H9 (cell line): Measurements from ENCODE around the gene TRAK1. TPM values are rescaled to one million over a fixed set of nuclear protein-coding genes. Genes with fewer than 3 reads are reported as not detected.

ENCODE experiments used
- DNase-seq: peaks from one replicate; pipeline ENCODE4 v3.0.0-alpha.2; 2017
- H2AFZ ChIP-seq: one replicate; pipeline ENCODE4 v1.6.1; 2013; ENCODE audit warnings: mild to moderate bottlenecking, low read length, control low read depth, moderate library complexity
- H2AK5ac ChIP-seq: 2 replicates; pipeline ENCODE4 v1.6.1; 2013; ENCODE audit warnings: low read length, control low read depth, mixed read lengths; ENCODE audit not compliant: insufficient read length
- H2BK120ac ChIP-seq: one replicate; pipeline ENCODE4 v1.6.1; 2013; ENCODE audit warnings: low read depth, mild to moderate bottlenecking, low read length, control low read depth, inconsistent platforms; ENCODE audit not compliant: poor library complexity, severe bottlenecking
- H2BK12ac ChIP-seq: 2 replicates; pipeline ENCODE4 v1.6.1; 2013; ENCODE audit warnings: low read length, control low read depth, mixed read lengths, low read depth; ENCODE audit not compliant: insufficient read length
- H2BK15ac ChIP-seq: 2 replicates; pipeline ENCODE4 v1.6.1; 2013; ENCODE audit warnings: low read depth, low read length, control low read depth
- H2BK20ac ChIP-seq: one replicate; pipeline ENCODE4 v1.6.1; 2013; ENCODE audit warnings: low read depth, mild to moderate bottlenecking, low read length, control low read depth, inconsistent platforms; ENCODE audit not compliant: poor library complexity, severe bottlenecking
- H2BK5ac ChIP-seq: 2 replicates; pipeline ENCODE4 v1.6.1; 2013; ENCODE audit warnings: low read length, control low read depth, mixed read lengths; ENCODE audit not compliant: insufficient read length
- H3K14ac ChIP-seq: 2 replicates; pipeline ENCODE4 v1.6.1; 2013; ENCODE audit warnings: low read length, control low read depth; ENCODE audit not compliant: insufficient read depth
- H3K18ac ChIP-seq: 2 replicates; pipeline ENCODE4 v1.6.1; 2013; ENCODE audit warnings: low read depth, mild to moderate bottlenecking, mixed read lengths, low read length, control low read depth; ENCODE audit not compliant: insufficient read length
- H3K23ac ChIP-seq: 2 replicates; pipeline ENCODE4 v1.6.1; 2013; ENCODE audit warnings: low read length, control low read depth, mixed read lengths, low read depth; ENCODE audit not compliant: insufficient read length
- H3K23me2 ChIP-seq: 2 replicates; pipeline ENCODE4 v1.6.1; 2013; ENCODE audit warnings: low read depth, mild to moderate bottlenecking, mixed read lengths, low read length, control low read depth; ENCODE audit not compliant: insufficient read length, poor library complexity, severe bottlenecking
- H3K27ac ChIP-seq: 2 replicates; pipeline ENCODE4 v1.5.1; 2013; ENCODE audit warnings: low read length, control low read depth, mixed read lengths, low read depth; ENCODE audit not compliant: insufficient read length
- H3K27me3 ChIP-seq: 2 replicates; pipeline ENCODE4 v1.6.1; 2013; ENCODE audit warnings: low read length, control low read depth, inconsistent platforms; ENCODE audit not compliant: insufficient read depth
- H3K4ac ChIP-seq: 2 replicates; pipeline ENCODE4 v1.6.1; 2013; ENCODE audit warnings: low read depth, mild to moderate bottlenecking, control low read depth, inconsistent platforms, low read length, moderate library complexity
- H3K4me1 ChIP-seq: 2 replicates; pipeline ENCODE4 v1.6.1; 2013; ENCODE audit warnings: low read length, control low read depth, inconsistent platforms; ENCODE audit not compliant: insufficient read depth
- H3K4me2 ChIP-seq: 2 replicates; pipeline ENCODE4 v1.6.1; 2013; ENCODE audit warnings: low read length, control low read depth, mixed read lengths; ENCODE audit not compliant: insufficient read length, insufficient read depth
- H3K56ac ChIP-seq: 2 replicates; pipeline ENCODE4 v1.6.1; 2013; ENCODE audit warnings: low read depth, mild to moderate bottlenecking, mixed read lengths, low read length, control low read depth; ENCODE audit not compliant: insufficient read length
- H3K79me1 ChIP-seq: 2 replicates; pipeline ENCODE4 v1.6.1; 2013; ENCODE audit warnings: low read depth, mild to moderate bottlenecking, moderate library complexity, low read length, control low read depth, inconsistent platforms; ENCODE audit not compliant: insufficient read depth, poor library complexity, severe bottlenecking
- H3K79me2 ChIP-seq: 2 replicates; pipeline ENCODE4 v1.6.1; 2013; ENCODE audit warnings: low read length, control low read depth, inconsistent platforms; ENCODE audit not compliant: insufficient read depth
- H3K9ac ChIP-seq: 2 replicates; pipeline ENCODE4 v1.6.1; 2013; ENCODE audit warnings: low read length, control low read depth, mixed read lengths; ENCODE audit not compliant: insufficient read length; ENCODE audit errors: extremely low read depth
- H3K9me3 ChIP-seq: one replicate; pipeline ENCODE4 v1.6.1; 2013; ENCODE audit warnings: low read depth, low read length, inconsistent platforms; ENCODE audit not compliant: control insufficient read depth
- H3T11ph ChIP-seq: one replicate; pipeline ENCODE4 v1.6.1; 2013; ENCODE audit warnings: mild to moderate bottlenecking, low read length, control low read depth, inconsistent platforms
- H4K20me1 ChIP-seq: one replicate; pipeline ENCODE4 v1.6.1; 2013; ENCODE audit not compliant: control insufficient read depth, insufficient read length, insufficient read depth
- H4K5ac ChIP-seq: 2 replicates; pipeline ENCODE4 v1.6.1; 2013; ENCODE audit warnings: low read depth, mild to moderate bottlenecking, mixed read lengths, low read length, control low read depth; ENCODE audit not compliant: insufficient read length
- H4K8ac ChIP-seq: replicated peaks from 2 replicates; pipeline ENCODE4 v1.6.1; 2013; ENCODE audit warnings: low read length, control low read depth, mixed read lengths, low read depth; ENCODE audit not compliant: insufficient read length
- H4K91ac ChIP-seq: 2 replicates; pipeline ENCODE4 v1.6.1; 2013; ENCODE audit warnings: low read depth, mild to moderate bottlenecking, moderate library complexity, mixed read lengths, low read length, control low read depth; ENCODE audit not compliant: insufficient read length
- H3K27ac Mint-ChIP-seq, 3 experiments: 2 replicates in 2 of 3; 3 replicates in 1 of 3; pipeline ENCODE4 v1.8.0; 2020 to 2021; ENCODE audit warnings: mixed read lengths in 3 of 3, mild to moderate bottlenecking in 1 of 3, moderate library complexity in 1 of 3
- H3K27me3 Mint-ChIP-seq: 2 replicates; pipeline ENCODE4 v1.8.0; 2021; ENCODE audit warnings: low read depth, mild to moderate bottlenecking, moderate library complexity, mixed read lengths
- H3K36me3 Mint-ChIP-seq, 3 experiments: 2 replicates in 2 of 3; 3 replicates in 1 of 3; pipeline ENCODE4 v1.8.0; 2020 to 2021; ENCODE audit warnings: low read depth in 3 of 3, mixed read lengths in 3 of 3; ENCODE audit not compliant: insufficient read depth in 1 of 3
- H3K4me1 Mint-ChIP-seq, 2 experiments: 2 replicates each; pipeline ENCODE4 v1.8.0; 2020; ENCODE audit warnings: mixed read lengths in 2 of 2
- H3K4me3 Mint-ChIP-seq, 2 experiments: 2 replicates in 1 of 2; 3 replicates in 1 of 2; pipeline ENCODE4 v1.8.0; 2020 to 2021; ENCODE audit warnings: mild to moderate bottlenecking in 2 of 2, mixed read lengths in 2 of 2, moderate library complexity in 1 of 2
- H3K9me3 Mint-ChIP-seq, 2 experiments: 2 replicates in 1 of 2; 3 replicates in 1 of 2; pipeline ENCODE4 v1.8.0; 2020; ENCODE audit warnings: mild to moderate bottlenecking in 2 of 2, mixed read lengths in 2 of 2, moderate library complexity in 1 of 2
- WGBS: extraction: QIAGEN DNeasy Blood & Tissue Kit; methylation state at CpG from one replicate; pipeline ENCODE4 v1.1.7; 2013; ENCODE audit warnings: missing lambda C conversion rate, low lambda C conversion rate, mixed read lengths; ENCODE audit not compliant: insufficient read length; ENCODE audit errors: extremely low coverage; 5-methylcytosine and 5-hydroxymethylcytosine counted together
- total RNA-seq: library from RNA; stranded (reverse); gene quantifications from 2 replicates; pipeline ENCODE4 v1.2.1, GENCODE V29; 2021
- TF ChIP-seq, protein P1 (sequence below): fragments of 200-600 bp; sonication (generic); conservative IDR thresholded peaks from 3 replicates; pipeline ENCODE4 v1.8.0; 2021; ENCODE audit warnings: antibody characterized with exemption, mild to moderate bottlenecking

The TRAK1 gene
- total RNA-seq, 1 experiment from 2014 or later: 34.2 TPM

DNA sequence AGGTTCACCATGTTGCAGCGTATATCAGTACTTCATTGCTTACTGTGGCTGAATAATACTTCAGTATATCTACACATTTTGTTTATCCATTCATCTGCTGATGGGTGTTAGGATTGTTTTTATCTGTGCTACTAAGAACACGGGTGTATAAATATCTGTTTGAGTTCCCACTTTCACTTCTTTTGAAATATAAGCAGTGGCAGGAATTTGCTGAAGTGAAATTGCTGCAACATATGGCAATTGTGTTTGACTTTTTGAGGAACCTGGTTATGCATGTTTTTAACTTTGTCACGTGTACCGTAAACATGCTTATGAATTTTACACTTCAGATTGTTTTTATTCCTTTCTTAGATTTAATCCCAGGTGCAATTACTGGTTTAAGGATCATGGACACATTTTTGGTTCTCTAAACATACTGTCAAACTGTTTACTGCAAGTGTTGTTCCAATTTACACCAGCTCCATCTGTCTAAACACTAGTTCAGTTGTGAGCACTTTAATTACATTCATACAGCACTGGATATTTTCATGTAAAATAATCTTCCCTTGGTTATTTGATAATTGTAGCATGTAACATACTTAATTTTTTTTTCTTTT lies 23.1 kb downstream of the TRAK1 start:
- Mint-ChIP-seq H3K4me3 (no peak overlapping the region), H3K27me3 (no peaks in the 10 kb centered on the region), H3K9me3 (no peaks in the 10 kb centered on the region; a peak in 1 of 5 replicates), H3K36me3 (no peaks in the 10 kb centered on the region; a peak in 1 of 7 replicates), H3K27ac (no peak overlapping the region), H3K4me1 (peaks cover 16% of the 10 kb centered on the region in 2 experiments)
- H3K23ac ChIP-seq: no peak overlapping the region
- H2AK5ac ChIP-seq: no peak overlapping the region
- H2BK5ac ChIP-seq: no peak overlapping the region
- no peak overlapping the region for H4K5ac ChIP-seq
- no peak overlapping the region for H3K18ac ChIP-seq
- DNase-seq: no peak
- no peak overlapping the region for H3T11ph ChIP-seq
- no peak overlapping the region for H2BK15ac ChIP-seq
- peaks cover 2% of the 10 kb centered on the region; the same call in 1 of the 2 replicates for H3K4me1 ChIP-seq
- no peak overlapping the region for H3K4me2 ChIP-seq
- H3K79me2 ChIP-seq: no peaks in the 10 kb centered on the region
- no peak overlapping the region for H2BK20ac ChIP-seq
- H3K56ac ChIP-seq: no peak overlapping the region
- no peaks in the 10 kb centered on the region for H3K79me1 ChIP-seq
- no peak overlapping the region for H2BK12ac ChIP-seq
- no peak overlapping the region for H3K27ac ChIP-seq
- TF ChIP-seq, protein P1, sequence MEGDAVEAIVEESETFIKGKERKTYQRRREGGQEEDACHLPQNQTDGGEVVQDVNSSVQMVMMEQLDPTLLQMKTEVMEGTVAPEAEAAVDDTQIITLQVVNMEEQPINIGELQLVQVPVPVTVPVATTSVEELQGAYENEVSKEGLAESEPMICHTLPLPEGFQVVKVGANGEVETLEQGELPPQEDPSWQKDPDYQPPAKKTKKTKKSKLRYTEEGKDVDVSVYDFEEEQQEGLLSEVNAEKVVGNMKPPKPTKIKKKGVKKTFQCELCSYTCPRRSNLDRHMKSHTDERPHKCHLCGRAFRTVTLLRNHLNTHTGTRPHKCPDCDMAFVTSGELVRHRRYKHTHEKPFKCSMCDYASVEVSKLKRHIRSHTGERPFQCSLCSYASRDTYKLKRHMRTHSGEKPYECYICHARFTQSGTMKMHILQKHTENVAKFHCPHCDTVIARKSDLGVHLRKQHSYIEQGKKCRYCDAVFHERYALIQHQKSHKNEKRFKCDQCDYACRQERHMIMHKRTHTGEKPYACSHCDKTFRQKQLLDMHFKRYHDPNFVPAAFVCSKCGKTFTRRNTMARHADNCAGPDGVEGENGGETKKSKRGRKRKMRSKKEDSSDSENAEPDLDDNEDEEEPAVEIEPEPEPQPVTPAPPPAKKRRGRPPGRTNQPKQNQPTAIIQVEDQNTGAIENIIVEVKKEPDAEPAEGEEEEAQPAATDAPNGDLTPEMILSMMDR: no peak
- no peaks in the 10 kb centered on the region for H3K27me3 ChIP-seq
- no peak overlapping the region for H3K9ac ChIP-seq
- H4K20me1 ChIP-seq: no peaks in the 10 kb centered on the region
- H3K4ac ChIP-seq: no peak overlapping the region
- no peak overlapping the region for H2BK120ac ChIP-seq
- no CpG with 5 or more reads among the region's 4 CpGs for WGBS
- no peak overlapping the region for H2AFZ ChIP-seq
- no peaks in the 10 kb centered on the region for H3K23me2 ChIP-seq
- no peak overlapping the region for H4K91ac ChIP-seq
- H3K9me3 ChIP-seq: no peaks in the 10 kb centered on the region
- H3K14ac ChIP-seq: no peak overlapping the region
- no peak overlapping the region for H4K8ac ChIP-seq
